Measurements from ENCODE around the gene ZNF366.

ZNF366 gene

DNA sequence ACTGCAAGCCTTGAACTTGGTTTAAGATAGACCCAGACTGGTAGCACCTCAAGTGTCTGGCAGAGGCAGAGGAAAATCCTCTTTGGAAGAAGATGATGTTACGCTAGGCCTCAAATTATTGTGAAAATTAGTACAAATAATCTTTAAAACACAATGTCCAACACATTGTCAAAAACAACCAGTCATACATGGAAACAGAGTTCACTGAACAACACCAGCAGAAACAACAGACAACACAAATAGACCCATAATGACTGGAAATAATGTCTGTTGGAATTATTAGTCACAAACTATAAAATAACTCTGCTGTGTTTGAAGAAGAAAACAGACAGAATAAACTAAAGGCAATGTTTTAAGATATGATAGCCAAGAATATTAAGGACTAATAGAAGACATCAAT lies 15.4 kb upstream of the ZNF366 start:
- DNase-seq (ENCODE audit: low spot score), result no peak

DNA sequence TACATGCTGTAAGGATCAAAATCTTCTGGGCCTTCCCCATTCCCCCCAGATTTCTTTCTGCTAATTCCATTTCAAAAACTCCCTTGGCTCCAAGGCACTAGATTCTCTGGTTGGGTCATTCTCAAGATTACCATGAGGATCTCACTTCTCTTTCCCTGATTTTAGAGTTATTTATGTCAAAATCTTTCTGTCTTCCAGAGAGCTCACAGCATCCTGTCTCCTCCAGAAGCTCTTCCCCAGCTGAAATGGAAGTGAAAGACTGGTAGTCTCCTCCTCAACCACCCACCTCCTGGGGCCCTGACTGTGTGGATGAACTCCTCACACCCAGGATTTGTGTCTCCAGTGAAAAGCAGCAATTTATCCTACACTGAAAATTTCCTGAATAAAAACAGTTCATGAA lies 11.9 kb upstream of the ZNF366 start:
- no peak for DNase-seq (ENCODE audit: low spot score)

DNA sequence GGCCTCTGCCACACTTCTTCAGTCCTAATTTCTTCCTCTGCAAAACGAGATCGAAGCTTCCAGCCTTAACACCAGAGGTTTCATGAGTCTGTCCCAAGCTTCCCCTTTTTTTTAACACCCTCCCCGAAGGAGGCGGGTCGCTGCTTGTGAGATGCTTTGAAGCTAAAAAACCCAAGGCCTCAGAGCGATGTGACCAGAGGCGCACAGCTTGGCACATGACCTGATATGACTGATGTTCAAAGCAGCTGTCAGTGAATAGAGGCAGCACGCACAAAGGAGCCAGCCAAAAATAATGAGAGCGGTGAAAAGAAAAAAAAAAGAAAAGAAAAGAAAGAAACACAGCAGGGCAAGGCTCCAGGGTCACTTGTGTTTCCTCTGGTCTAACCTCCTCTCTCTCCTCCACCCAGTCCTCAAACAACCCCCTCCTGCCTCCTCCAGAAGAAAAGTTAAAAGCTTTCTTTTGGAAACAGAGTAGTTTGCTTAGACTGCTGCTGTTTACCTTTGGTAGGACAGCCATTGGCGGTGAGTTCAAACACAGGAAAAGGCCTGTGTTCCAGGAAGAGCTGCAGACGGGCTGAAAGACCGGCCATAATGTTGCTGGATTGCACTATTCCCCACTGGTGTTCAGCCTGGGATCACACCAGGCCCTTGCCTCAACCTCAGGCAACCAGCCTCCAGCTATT lies 10.9 kb upstream of the ZNF366 start:
- DNase-seq (ENCODE audit: low spot score), result no peak

DNA sequence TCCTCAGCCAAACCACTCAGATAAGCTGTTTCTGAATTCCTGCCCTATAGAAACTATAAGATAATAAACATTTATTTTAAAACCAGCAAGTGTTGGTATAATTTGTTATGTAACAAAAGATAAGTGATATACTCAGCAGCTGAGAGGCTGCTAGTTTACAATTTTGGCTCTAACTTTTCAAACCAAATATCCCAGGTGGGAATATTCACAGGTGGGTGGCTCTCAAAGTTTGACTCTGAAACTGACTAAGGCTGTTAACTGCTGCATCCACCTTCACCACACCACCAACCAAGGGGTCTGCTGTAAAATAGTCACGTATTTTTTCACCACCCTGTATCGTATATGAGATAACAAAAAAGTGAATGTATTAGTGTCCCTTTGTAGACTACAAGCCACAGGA lies 9.7 kb upstream of the ZNF366 start:
- DNase-seq (ENCODE audit: low spot score), result no peak

DNA sequence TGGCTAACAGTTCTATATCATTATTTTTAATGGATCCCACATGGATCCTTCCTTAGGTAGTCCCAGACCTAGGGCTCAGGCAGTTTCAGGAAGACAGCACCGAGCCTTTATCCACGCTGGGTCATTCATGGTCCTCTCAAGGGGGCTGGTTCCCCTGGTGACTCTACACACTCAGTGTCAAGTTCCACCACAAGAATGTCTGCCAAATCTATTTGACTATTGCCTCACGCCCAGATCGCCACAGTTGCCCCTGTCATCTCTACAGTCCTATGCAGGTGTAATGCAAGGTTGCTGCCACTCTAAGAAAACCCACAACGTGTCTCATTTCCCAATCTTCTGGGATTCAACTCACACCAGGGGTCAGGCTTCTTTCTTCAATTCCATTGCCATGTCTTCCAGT lies 8.0 kb upstream of the ZNF366 start:
- no peak for DNase-seq (ENCODE audit: low spot score)

DNA sequence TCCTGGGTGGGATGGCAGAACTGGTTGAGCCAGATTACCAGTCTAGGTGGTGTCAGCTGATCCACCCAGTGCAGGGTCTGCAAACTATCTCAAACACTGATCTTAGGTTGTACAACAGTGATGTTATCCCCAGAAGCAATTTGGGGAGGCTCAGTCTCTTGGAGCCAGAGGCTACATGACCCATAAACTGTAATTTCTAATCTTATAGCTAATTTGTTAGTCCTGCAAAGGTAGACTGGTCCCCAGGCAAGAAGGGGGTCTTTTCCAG lies 5.3 kb upstream of the ZNF366 start:
- no peak for DNase-seq (ENCODE audit: low spot score)

DNA sequence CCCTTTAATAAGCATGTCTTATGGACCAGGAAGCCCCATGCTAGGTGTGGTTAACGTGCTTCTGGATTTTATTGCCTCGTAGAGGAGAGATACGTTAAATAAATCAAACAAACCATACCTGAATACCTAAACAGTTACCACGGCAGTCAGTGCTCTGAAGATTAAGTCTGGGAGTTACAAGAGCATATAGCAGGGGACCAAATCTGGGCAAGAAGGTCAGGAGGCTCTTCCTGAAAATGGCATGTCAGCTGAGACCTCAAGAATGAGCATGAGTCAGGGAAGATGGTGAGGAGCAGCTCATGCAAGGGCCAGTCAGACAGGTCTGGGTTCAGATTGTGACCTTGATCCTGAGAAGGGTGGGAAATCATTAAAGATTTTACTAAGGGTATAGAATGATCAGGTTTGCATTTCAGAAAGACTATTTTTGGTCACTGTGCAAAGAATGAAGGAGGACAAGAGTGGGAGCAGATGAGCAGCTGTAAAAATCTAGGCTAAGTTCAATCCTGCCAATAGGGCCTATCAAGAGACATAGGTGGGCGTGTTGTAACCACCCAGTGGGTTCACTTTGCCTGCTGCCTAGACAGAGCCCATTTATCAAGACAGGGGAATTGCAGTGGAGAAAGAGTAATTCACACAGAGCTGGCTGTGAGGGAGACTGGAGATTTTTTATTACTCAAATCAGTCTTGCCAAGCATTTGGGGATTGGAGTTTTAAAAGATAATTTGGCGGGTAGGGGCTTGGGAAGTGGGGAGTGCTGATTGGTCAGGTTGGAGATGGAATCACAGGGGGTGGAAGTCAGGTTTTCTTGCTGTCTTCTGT lies 4.8 kb upstream of the ZNF366 start:
- no peak for DNase-seq (ENCODE audit: low spot score)

DNA sequence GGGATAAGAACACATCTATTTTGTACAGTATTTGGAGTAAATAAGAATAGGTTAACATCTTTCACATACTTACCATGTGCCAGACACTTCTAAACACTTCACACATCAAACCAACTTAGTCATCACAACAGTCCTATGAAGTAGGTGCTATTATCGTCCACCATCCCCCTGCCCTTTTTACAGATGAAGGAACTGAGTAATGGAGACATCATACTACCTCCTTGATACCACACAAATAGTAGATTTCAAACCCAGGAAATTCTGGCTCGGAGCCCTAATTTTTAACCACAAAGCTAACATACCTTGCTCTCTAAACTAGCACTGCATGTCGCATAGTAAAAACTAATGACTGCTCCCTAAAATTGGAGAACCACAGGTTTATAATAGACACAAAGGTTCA lies 4.2 kb upstream of the ZNF366 start:
- no peak for DNase-seq (ENCODE audit: low spot score)

DNA sequence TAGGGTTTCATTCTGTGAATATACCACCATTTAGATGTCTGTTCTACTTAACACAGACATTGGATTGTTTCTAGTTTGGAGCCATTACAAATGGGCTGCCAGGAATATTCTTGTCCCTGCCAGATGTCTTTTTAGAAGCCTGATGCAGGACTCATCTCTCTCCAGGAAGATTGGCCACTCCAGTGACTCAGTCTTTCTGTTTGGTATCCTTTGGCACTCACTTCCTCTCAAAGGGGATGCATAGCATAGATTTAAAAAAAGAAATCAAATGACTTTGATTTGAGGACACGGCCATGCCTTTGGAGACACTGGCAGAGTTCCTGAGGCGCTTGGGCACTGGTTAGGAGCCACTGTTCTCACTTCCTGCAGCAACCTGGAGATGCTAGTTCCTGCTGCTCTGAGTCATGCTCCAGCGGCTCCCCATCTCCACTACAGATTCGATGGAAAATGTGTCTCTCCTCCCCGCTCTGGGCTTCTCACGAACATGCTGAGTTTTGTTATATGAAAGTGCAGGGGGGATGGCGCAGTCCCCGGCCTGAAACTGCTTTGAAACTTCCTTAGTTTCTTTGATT lies 3.5 kb upstream of the ZNF366 start:
- no peak for DNase-seq (ENCODE audit: low spot score)

DNA sequence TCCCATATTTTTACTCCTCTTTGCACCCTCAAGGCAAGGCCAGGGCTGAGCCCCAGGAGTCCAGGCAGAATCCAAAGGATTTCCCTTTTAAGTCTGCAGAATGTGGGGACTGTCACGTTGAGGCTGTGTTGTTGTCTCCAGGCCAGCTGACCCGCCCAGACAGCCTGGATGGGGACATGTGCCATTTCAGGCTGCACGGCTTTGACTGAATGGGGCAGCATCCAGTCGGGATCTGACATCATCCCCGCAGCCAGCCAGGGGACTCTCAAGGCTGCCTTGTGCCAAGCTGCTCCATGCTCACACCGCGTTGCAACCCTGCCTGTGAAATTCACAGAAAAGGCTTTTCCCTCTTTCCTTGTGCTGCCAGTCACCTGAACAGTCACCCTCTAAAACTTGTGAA lies 2.2 kb upstream of the ZNF366 start:
- DNase-seq (ENCODE audit: low spot score), result no peak

DNA sequence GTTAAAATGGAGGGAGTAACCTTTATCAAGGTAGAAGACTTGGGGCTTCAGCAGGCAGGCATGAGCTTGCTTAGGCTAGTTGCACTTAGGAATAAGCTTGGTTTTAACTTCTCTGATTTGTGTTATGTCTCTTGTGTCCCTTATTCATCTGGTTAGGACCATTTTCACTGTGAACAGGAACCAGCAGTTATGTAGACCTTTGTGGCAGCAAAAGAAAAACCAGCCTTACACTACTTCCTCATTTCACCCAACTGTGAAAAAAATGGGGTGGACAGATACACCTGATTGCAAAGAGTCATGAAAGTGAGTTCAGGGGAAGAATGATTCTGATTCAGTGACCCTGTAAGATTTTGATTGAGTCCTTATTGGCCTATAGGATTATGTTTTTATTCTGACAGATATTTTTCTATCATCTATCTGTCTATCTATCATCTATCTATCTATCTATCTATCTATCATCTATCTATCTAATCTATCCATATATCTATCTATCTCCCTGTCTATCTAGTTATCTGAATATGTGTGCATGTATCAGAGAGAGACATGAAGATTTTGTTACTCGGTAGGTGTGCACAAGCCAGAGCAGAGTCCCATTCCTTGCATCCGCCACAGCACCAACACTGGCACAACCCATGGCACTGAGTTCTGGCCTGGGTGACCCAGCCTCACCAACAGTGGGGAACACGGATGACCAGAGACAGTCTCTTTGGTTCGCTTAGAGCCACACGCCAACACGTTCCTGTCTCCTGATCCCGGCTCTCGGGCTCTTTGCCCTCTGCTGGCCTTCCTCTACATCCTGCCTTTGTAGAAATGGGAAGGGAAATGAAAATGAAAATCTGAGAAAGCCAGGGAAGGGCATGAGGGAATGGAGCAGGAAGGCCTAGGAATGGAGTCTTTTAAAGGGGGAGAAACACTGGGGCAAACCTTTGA lies 1.3 kb upstream of the ZNF366 start:
- no peak for DNase-seq (ENCODE audit: low spot score)

DNA sequence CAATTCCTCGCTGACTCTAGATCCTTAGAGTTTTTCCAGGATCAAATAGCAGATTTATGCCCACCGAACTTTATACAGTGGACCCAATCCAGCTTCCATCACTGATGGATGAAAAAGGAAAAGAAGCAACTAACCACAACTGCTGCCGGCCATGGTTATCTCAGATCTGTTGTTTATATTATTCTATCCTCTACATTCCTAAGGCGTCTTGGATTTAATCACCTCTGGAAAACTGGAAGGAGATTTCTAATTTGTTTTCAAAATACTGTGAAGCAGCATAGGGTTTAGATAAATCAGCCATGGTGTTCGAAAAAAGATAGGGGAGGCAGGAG lies 663 bp upstream of the ZNF366 start:
- no peak for DNase-seq (ENCODE audit: low spot score)

DNA sequence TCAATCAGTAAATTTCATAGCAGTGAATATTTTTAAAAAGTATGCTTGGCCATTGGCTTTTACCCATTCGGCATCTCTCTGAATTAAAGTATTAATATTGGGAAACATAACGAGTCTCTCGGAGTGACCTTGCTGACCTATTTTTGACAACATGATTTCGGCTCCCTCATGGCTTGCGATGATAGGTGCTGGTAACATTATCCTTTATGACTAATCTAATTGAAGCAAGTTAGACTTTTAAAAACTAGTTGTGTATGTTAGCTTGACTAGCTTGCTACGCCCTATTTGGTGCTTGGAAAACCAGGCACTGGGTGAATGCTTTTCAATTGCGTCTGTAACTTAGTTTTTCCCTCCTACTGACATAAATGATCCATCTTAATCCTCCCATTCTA lies 1.1 kb downstream of the ZNF366 start:
- DNase-seq (ENCODE audit: low spot score), result no peak

DNA sequence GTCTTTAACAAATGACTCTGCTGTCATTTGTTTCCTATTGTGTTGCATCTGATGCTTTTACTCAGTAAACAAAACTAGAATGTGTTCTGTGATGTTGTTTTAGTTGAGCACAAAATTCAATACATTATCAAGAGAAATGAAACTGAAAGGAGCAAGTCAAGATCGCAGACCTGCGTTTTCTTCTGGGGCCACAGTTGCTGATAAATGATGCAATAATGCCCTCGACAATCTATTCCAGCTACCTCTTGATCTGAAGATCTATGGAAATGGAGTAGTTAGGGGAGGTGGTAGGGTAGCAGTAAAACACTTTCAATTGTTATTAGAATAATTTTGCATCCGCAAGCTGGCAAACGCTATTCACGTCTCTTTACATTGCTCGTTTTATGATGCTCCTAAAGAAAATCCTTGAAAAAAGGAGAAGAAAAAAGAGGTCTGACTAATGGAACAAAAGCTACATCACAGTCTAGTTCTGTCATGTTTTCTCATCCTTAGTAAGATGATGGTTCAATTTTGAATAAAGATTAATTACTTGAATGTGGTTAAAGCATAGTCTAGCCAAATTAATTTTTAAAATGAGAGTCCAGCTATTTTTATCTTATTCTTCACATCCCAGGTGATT lies 1.6 kb downstream of the ZNF366 start:
- DNase-seq (ENCODE audit: low spot score), result no peak

DNA sequence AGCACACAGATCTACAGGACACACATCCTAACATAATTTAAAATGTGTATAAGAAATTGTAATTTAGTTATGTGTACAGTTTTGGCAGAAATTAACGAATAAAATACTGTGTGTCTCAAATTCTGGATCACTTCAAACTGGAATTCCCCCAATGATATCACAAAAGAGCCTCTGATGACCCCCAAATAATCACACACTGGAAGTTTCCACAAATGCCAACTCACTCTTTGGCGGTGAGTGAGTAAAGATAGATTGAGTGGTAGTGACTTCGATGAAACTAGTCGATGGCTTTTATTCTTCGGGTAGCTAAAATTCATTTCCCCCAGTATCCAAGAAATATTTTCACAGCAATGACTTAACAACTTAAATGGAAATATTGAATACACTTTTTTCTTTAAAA lies 2.2 kb downstream of the ZNF366 start:
- no peak for DNase-seq (ENCODE audit: low spot score)

DNA sequence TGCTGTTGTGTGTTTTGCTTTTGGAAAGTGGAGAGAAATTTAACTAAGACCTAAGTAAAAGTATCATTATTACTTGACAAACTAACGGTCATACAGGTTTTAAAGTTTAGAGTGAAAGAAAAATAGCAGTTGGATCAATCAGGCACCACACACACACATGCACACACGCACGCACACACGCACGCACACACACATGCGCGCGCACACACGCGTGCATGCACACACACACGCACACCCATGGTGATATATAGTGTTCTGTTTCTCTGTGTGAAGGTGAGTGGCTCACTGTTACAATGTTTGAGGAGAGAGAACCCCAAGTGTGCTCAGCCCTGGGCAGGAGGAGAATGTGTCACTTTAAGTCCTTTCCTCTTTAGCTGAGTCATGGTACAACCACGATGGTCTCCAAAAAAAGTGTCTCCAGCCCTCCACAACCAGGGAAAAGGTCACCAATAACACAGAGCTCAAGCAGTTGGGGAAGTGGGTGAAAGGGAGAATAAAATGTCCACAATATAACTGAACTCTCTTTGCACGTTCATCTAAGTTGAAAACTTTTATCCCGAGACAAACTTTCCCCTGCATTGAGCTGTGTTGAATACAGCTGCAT lies 3.2 kb downstream of the ZNF366 start:
- no peak for DNase-seq (ENCODE audit: low spot score)

DNA sequence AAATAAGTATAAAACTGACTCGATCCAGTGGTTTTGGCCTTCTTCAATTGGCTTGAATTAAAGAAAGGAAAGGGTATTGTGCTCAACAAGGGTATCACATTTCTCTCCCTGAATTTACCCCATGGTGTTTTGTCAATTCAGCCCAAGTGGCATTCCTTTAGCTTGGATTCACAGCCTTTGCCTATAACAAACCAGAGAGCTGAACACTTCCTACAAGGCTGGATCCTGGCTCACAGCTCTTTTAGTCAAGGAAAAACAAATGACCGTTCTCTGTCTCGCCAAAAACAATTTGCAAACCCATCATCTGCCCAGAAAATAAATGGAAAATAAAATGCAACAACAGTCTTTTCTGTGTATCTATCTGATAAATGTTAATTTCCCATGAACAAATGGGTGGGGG lies 5.7 kb downstream of the ZNF366 start:
- no peak for DNase-seq (ENCODE audit: low spot score)

DNA sequence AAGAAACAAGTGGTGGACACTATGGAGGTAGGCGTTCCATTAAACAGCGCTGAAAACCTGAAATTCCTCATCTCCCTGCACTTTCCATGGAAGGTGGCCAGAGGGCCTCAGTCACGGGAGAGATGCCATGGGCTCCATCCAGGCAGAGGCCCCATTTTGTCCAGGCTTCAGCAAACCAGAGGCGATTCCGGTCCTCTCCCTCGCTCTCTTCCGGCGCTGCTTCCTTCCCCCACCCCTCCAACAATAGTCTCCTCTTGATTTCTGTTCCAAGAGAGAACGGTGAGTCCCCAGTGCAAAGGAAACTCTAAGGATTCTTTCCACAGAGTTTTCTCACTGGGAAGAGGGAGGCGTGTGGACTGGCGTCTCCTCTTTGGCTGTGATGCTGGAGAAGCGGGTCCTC lies 7.5 kb downstream of the ZNF366 start:
- no peak for DNase-seq (ENCODE audit: low spot score)

DNA sequence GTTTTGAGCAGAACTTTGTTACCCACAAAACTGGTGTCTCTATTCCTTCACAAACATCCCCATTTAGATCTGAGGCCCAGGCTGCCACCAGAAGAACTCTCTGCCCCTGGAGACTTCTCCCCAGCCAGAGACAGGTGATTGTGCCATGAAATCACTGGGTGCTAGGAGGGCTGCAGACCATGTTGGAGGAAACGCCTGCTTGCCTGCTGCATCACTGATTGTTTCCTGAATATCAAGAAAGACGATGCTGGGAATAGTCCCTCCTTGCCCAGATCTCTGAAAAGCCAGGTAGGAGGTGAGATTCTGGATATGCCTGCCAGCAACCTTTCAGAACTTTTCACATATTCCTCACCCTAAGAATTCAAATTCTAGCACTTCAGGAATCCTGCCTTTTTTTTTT lies 8.1 kb downstream of the ZNF366 start:
- DNase-seq (ENCODE audit: low spot score), result no peak

DNA sequence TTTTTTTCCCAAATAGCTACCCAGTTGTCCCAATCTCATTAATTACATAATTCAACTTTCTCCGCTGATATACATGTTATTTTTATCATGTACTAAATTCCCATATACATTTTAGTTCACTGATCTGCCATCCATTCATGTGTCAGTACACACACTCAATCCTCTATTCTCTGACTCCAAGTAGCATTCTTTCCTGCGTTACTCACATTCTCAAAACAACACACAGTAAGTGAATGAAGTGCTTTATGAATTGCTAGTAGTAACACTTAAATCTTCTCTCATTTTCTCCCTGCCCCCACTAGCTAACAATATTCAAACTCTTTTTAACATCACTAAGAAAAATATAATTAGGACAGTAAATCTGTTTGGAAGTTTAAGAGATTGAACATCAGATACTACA lies 8.9 kb downstream of the ZNF366 start:
- no peak for DNase-seq (ENCODE audit: low spot score)

DNA sequence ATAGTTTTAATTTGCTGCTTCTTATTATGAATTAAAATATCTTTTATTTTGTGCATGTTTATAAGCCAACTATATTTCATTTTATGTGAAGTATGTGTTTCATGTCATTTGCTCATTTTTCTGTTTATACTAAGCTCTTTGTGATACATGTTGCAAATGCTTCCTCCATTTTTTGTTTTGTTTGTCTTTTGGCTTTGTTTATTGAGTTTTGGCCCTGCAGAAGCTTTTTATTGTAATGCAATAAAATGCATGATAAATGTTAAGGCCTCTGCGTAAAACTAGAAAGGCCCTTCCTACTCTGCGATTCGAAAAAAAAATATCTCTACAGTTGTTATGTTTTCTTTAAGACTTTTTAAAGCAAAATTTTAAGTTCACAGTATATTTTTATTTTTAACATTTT lies 9.4 kb downstream of the ZNF366 start:
- DNase-seq (ENCODE audit: low spot score), result no peak

DNA sequence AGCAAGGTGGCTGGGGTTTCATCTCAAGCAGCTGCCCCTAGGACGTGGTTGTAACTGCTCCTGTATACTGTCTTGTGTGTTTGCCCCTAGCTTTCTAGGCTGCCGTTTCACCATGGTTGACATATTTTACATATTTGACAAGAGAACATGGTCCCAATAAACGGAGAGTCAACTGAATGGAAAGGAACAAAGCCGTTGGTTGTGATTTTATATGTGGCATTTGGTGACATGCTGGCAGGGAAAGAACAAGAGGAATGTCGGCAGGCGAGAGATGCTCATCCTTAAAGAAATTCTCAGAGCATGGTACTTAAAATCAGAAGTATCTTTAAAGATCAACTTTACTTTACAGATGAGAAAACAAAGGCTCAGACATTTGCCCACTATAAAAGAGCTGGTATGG lies 11.8 kb downstream of the ZNF366 start:
- no peak for DNase-seq (ENCODE audit: low spot score)

Measured in activated CD4-positive, alpha-beta T cell treated with anti-CD3 and anti-CD28 coated beads, Interleukin-2, Interleukin-4, amounts not matched to agents 100 ng/mL and 50 ng/mL, durations not matched to agents 16 hours and 8 hours (primary cell).